ENCODE data around the gene TBC1D10B. TPM values are rescaled to one million over a fixed set of nuclear protein-coding genes. Genes with fewer than 3 reads are reported as not detected.
A peak's percentile ranks its signal among the peaks of the same experiment; 100 is the strongest.
"Not testable (repeated sequence)": the region's sequence is repeated elsewhere in the genome, so short reads cannot be mapped to it uniquely, and the experiment has no call there.

TBC1D10B gene
- polyA plus RNA-seq, 4 donors, result 30.9 to 39.2 (median 34.3) TPM

GRCh38 chr16:30342751-30343490, 27.4 kb downstream of the TBC1D10B start:
- DNase-seq (ENCODE audit: low read depth in 4 of 4, low spot score in 3 of 4), result no peak

GRCh38 chr16:30341971-30342370, 28.3 kb downstream of the TBC1D10B start:
- DNase-seq (ENCODE audit: low read depth in 4 of 4, low spot score in 3 of 4), result not testable (repeated sequence)

- no peak for DNase-seq (ENCODE audit: low read depth in 4 of 4, low spot score in 3 of 4)
These were observed 29.7 kb downstream of the TBC1D10B start for GRCh38 chr16:30340621-30341020.

GRCh38 chr16:30338715-30339114, 31.6 kb downstream of the TBC1D10B start:
- DNase-seq (ENCODE audit: low read depth in 4 of 4, low spot score in 3 of 4), result not testable (repeated sequence)

- DNase-seq (ENCODE audit: low read depth in 4 of 4, low spot score in 3 of 4), result not testable (repeated sequence)
These were observed 32.3 kb downstream of the TBC1D10B start for GRCh38 chr16:30337964-30338357.

- DNase-seq (ENCODE audit: low read depth in 4 of 4, low spot score in 3 of 4), result no peak
These were observed 34.5 kb downstream of the TBC1D10B start for GRCh38 chr16:30335598-30336474.

GRCh38 chr16:30335028-30335597, 35.2 kb downstream of the TBC1D10B start:
- DNase-seq (ENCODE audit: low read depth in 4 of 4, low spot score in 3 of 4), result peak; percentile 44 to 60 (median 47)

GRCh38 chr16:30334473-30334989, 35.8 kb downstream of the TBC1D10B start:
- DNase-seq (ENCODE audit: low read depth in 4 of 4, low spot score in 3 of 4), result peak; percentile 32 to 69 (median 48)

- DNase-seq (ENCODE audit: low read depth in 4 of 4, low spot score in 3 of 4), result not testable (repeated sequence)
These were observed 46.1 kb downstream of the TBC1D10B start for GRCh38 chr16:30324220-30324619.

- not testable (repeated sequence) for DNase-seq (ENCODE audit: low read depth in 4 of 4, low spot score in 3 of 4)
These were observed 51.6 kb downstream of the TBC1D10B start for GRCh38 chr16:30318647-30319046.

- not testable (repeated sequence) for DNase-seq (ENCODE audit: low read depth in 4 of 4, low spot score in 3 of 4)
These were observed 59.4 kb downstream of the TBC1D10B start for GRCh38 chr16:30310937-30311336.

- not testable (repeated sequence) for DNase-seq (ENCODE audit: low read depth in 4 of 4, low spot score in 3 of 4)
These were observed 61.0 kb downstream of the TBC1D10B start for GRCh38 chr16:30309255-30309654.

Other genes starting within 250 kb of the TBC1D10B start
- gene MAPK3, start 247.3 kb downstream of the TBC1D10B start, polyA plus RNA-seq (ENCODE audit: insufficient read length in 4 of 4), result 10 to 100 TPM; 85.7 to 98.8 (median 92.2) TPM
- gene CORO1A, start 186.9 kb downstream of the TBC1D10B start, polyA plus RNA-seq (ENCODE audit: insufficient read length in 4 of 4), result 10 to 100 TPM in 3 of 4 donors, 1 to 10 TPM in 1; 9.2 to 12.3 (median 11.2) TPM
- gene BOLA2B, start 176.8 kb downstream of the TBC1D10B start, polyA plus RNA-seq (ENCODE audit: insufficient read length in 4 of 4), result 10 to 100 TPM; 19.2 to 34.5 (median 23.0) TPM
- 10 to 100 TPM; 18.9 to 20.8 (median 20.1) TPM for gene SLX1A, start 176.6 kb downstream of the TBC1D10B start, polyA plus RNA-seq (ENCODE audit: insufficient read length in 4 of 4)
- 10 to 100 TPM in 2 of 4 donors, 1 to 10 TPM in 2; 4.1 to 12.8 (median 10.6) TPM for gene SULT1A3, start 171.2 kb downstream of the TBC1D10B start, polyA plus RNA-seq (ENCODE audit: insufficient read length in 4 of 4)
- gene NPIPB13, start 122.0 kb downstream of the TBC1D10B start, polyA plus RNA-seq (ENCODE audit: insufficient read length in 4 of 4), result 10 to 100 TPM in 1 of 4 donors, 1 to 10 TPM in 3; 3.5 to 11.8 (median 6.0) TPM
- gene CD2BP2, start 15.2 kb downstream of the TBC1D10B start, polyA plus RNA-seq (ENCODE audit: insufficient read length in 4 of 4), result 10 to 100 TPM; 49.5 to 63.5 (median 56.1) TPM
- 1 to 10 TPM; 1.1 to 1.8 (median 1.4) TPM for gene MYL11, start 4.3 kb upstream of the TBC1D10B start, polyA plus RNA-seq (ENCODE audit: insufficient read length in 4 of 4)
- gene SEPTIN1, start 12.1 kb upstream of the TBC1D10B start, polyA plus RNA-seq (ENCODE audit: insufficient read length in 4 of 4), result 1 to 10 TPM in 3 of 4 donors, under 1 TPM in 1; 1.00 to 3.0 (median 2.1) TPM
- gene ZNF48, start 24.9 kb upstream of the TBC1D10B start, polyA plus RNA-seq (ENCODE audit: insufficient read length in 4 of 4), result 10 to 100 TPM; 13.0 to 15.2 (median 13.9) TPM
- 1 to 10 TPM; 5.5 to 8.9 (median 5.8) TPM for gene ZNF771, start 37.1 kb upstream of the TBC1D10B start, polyA plus RNA-seq (ENCODE audit: insufficient read length in 4 of 4)
- 10 to 100 TPM; 43.6 to 63.9 (median 51.1) TPM for gene DCTPP1, start 59.5 kb upstream of the TBC1D10B start, polyA plus RNA-seq (ENCODE audit: insufficient read length in 4 of 4)
- gene SEPHS2, start 75.4 kb upstream of the TBC1D10B start, polyA plus RNA-seq (ENCODE audit: insufficient read length in 4 of 4), result 100 to 1,000 TPM in 2 of 4 donors, 10 to 100 TPM in 2; 95.4 to 102 (median 99.8) TPM
- 1 to 10 TPM; 1.7 to 3.4 (median 2.3) TPM for gene ITGAL, start 102.2 kb upstream of the TBC1D10B start, polyA plus RNA-seq (ENCODE audit: insufficient read length in 4 of 4)
- gene ZNF768, start 156.1 kb upstream of the TBC1D10B start, polyA plus RNA-seq (ENCODE audit: insufficient read length in 4 of 4), result 10 to 100 TPM; 52.6 to 71.0 (median 54.3) TPM
- gene ZNF747, start 164.4 kb upstream of the TBC1D10B start, polyA plus RNA-seq (ENCODE audit: insufficient read length in 4 of 4), result 10 to 100 TPM; 10.1 to 11.8 (median 11.1) TPM
- gene ZNF764, start 187.9 kb upstream of the TBC1D10B start, polyA plus RNA-seq (ENCODE audit: insufficient read length in 4 of 4), result 10 to 100 TPM; 11.3 to 14.8 (median 11.4) TPM
- 10 to 100 TPM; 10.4 to 14.4 (median 12.7) TPM for gene ZNF688, start 201.2 kb upstream of the TBC1D10B start, polyA plus RNA-seq (ENCODE audit: insufficient read length in 4 of 4)
- 10 to 100 TPM; 17.8 to 21.7 (median 20.8) TPM for gene ZNF785, start 215.2 kb upstream of the TBC1D10B start, polyA plus RNA-seq (ENCODE audit: insufficient read length in 4 of 4)
- 10 to 100 TPM; 13.6 to 16.2 (median 15.0) TPM for gene ZNF689, start 239.9 kb upstream of the TBC1D10B start, polyA plus RNA-seq (ENCODE audit: insufficient read length in 4 of 4)